HEK293 (cell line): ENCODE results near the gene GID8.
A peak's percentile ranks its signal among the peaks of the same experiment; 100 is the strongest.

Source experiments
- CTCF ChIA-PET: fragments of 350-600 bp; formaldehyde crosslinking; extraction: SDS; loops from one replicate; lab custom pipeline; 2021; ENCODE audit warnings: antibody characterized with exemption; lab: Yijun Ruan, JAX
- POLR2A ChIA-PET: fragments of 300-600 bp; formaldehyde crosslinking; extraction: SDS; loops from one replicate; lab custom pipeline; 2020; ENCODE audit warnings: antibody characterized with exemption, inconsistent platforms; lab: Yijun Ruan, JAX
- H3K27ac ChIP-seq: fragments of 200-500 bp; sonication (Bioruptor generic); 2 replicates; pipeline ENCODE4 v1.5.1; 2014; ENCODE audit warnings: low read depth, low read length, control low read depth, inconsistent platforms; ENCODE audit errors: extremely low read depth
- H3K36me3 ChIP-seq, 2 experiments: fragments of 200-500 bp in 1 of 2; sonication (Bioruptor generic) in 1 of 2; 1 replicate in 1 of 2; 2 replicates in 1 of 2; pipeline ENCODE4 v1.5.1; 2014 to 2017; ENCODE audit warnings: inconsistent platforms in 2 of 2, low read length in 2 of 2; ENCODE audit not compliant: control insufficient read depth in 2 of 2, insufficient read depth in 1 of 2
- H3K4me1 ChIP-seq: fragments of 200-500 bp; sonication (Bioruptor generic); 2 replicates; pipeline ENCODE4 v1.5.1; 2014; ENCODE audit warnings: mild to moderate bottlenecking, low read length, inconsistent platforms; ENCODE audit not compliant: control insufficient read depth, insufficient read depth
- H3K4me3 ChIP-seq: 2 replicates; pipeline ENCODE4 v1.5.1; 2011; ENCODE audit warnings: low read depth, mild to moderate bottlenecking, control low read depth, low read length, moderate library complexity
- H3K9me3 ChIP-seq: fragments of 200-500 bp; sonication (Bioruptor generic); 2 replicates; pipeline ENCODE4 v1.5.1; 2014; ENCODE audit warnings: low read depth, low read length, inconsistent platforms; ENCODE audit not compliant: control insufficient read depth, insufficient read depth
- HIC1 ChIP-seq: fragments of 450-650 bp; formaldehyde crosslinking; IDR thresholded peaks from 2 replicates; pipeline ENCODE4 v1.5.1; 2016; ENCODE audit warnings: missing biosample characterization, missing genetic modification characterization
- HOXD13 ChIP-seq: sonication (generic); formaldehyde crosslinking; IDR thresholded peaks from 2 replicates; pipeline ENCODE4 v1.8.0; 2022; ENCODE audit warnings: missing genetic modification reagents, borderline replicate concordance
- KLF1 ChIP-seq: fragments of 450-650 bp; formaldehyde crosslinking; IDR thresholded peaks from 2 replicates; pipeline ENCODE4 v1.5.1; 2016; ENCODE audit warnings: missing biosample characterization, missing genetic modification characterization
- KLF16 ChIP-seq: fragments of 450-650 bp; formaldehyde crosslinking; IDR thresholded peaks from 2 replicates; pipeline ENCODE4 v1.5.1; 2017; ENCODE audit warnings: missing biosample characterization, missing genetic modification characterization
- MZF1 ChIP-seq: fragments of 450-650 bp; formaldehyde crosslinking; IDR thresholded peaks from 2 replicates; pipeline ENCODE4 v1.5.1; 2017; ENCODE audit warnings: missing biosample characterization, missing genetic modification characterization, borderline replicate concordance
- PATZ1 ChIP-seq: fragments of 450-650 bp; formaldehyde crosslinking; IDR thresholded peaks from 2 replicates; pipeline ENCODE4 v1.5.1; 2016; ENCODE audit warnings: missing biosample characterization, missing genetic modification characterization
- PRDM6 ChIP-seq: fragments of 450-650 bp; formaldehyde crosslinking; IDR thresholded peaks from 2 replicates; pipeline ENCODE4 v1.5.1; 2017; ENCODE audit warnings: missing biosample characterization, missing genetic modification characterization
- SETDB1 ChIP-seq: IDR thresholded peaks from one replicate; pipeline ENCODE4 v1.6.1; 2017; ENCODE audit warnings: mild to moderate bottlenecking, low read length, moderate library complexity, mixed read lengths; ENCODE audit not compliant: insufficient read length
- SP7 ChIP-seq: fragments of 450-650 bp; formaldehyde crosslinking; IDR thresholded peaks from 2 replicates; pipeline ENCODE4 v1.5.1; 2016; ENCODE audit warnings: missing biosample characterization, missing genetic modification characterization
- ZBTB17 ChIP-seq: fragments of 450-650 bp; formaldehyde crosslinking; IDR thresholded peaks from 2 replicates; pipeline ENCODE4 v1.5.1; 2016; ENCODE audit warnings: missing biosample characterization, missing genetic modification characterization
- ZIC2 ChIP-seq: fragments of 450-650 bp; formaldehyde crosslinking; IDR thresholded peaks from 2 replicates; pipeline ENCODE4 v1.5.1; 2016; ENCODE audit warnings: missing biosample characterization, missing genetic modification characterization
- ZNF10 ChIP-seq: fragments of 450-650 bp; formaldehyde crosslinking; IDR thresholded peaks from 2 replicates; pipeline ENCODE4 v1.5.1; 2017; ENCODE audit warnings: missing biosample characterization, missing genetic modification characterization
- ZNF2 ChIP-seq: fragments of 450-650 bp; formaldehyde crosslinking; IDR thresholded peaks from 2 replicates; pipeline ENCODE4 v1.5.1; 2016; ENCODE audit warnings: missing biosample characterization, missing genetic modification characterization
- ZNF302 ChIP-seq: fragments of 450-650 bp; formaldehyde crosslinking; IDR thresholded peaks from 2 replicates; pipeline ENCODE4 v1.5.1; 2016; ENCODE audit warnings: missing biosample characterization, missing genetic modification characterization, low read depth
- ZNF335 ChIP-seq: fragments of 450-650 bp; formaldehyde crosslinking; conservative IDR thresholded peaks from 2 replicates; pipeline ENCODE4 v1.5.1; 2016; ENCODE audit warnings: missing biosample characterization, missing genetic modification characterization
- ZNF449 ChIP-seq: fragments of 450-650 bp; formaldehyde crosslinking; IDR thresholded peaks from 2 replicates; pipeline ENCODE4 v1.5.1; 2017; ENCODE audit warnings: missing biosample characterization, mild to moderate bottlenecking, missing genetic modification characterization, moderate library complexity
- ZNF510 ChIP-seq: fragments of 450-650 bp; formaldehyde crosslinking; IDR thresholded peaks from 2 replicates; pipeline ENCODE4 v1.5.1; 2018; ENCODE audit warnings: mild to moderate bottlenecking, missing genetic modification characterization, missing biosample characterization; ENCODE audit not compliant: insufficient replicate concordance
- ZNF561 ChIP-seq: fragments of 450-650 bp; IDR thresholded peaks from 2 replicates; pipeline ENCODE4 v1.5.1; 2018; ENCODE audit warnings: missing biosample characterization, missing genetic modification characterization, borderline replicate concordance
- ZNF571 ChIP-seq: fragments of 450-650 bp; formaldehyde crosslinking; IDR thresholded peaks from 2 replicates; pipeline ENCODE4 v1.5.0; 2017; ENCODE audit warnings: missing biosample characterization, missing genetic modification characterization
- ZNF600 ChIP-seq: fragments of 450-650 bp; formaldehyde crosslinking; IDR thresholded peaks from 2 replicates; pipeline ENCODE4 v1.5.1; 2016; ENCODE audit warnings: missing biosample characterization, missing genetic modification characterization
- ZNF610 ChIP-seq: fragments of 450-650 bp; formaldehyde crosslinking; IDR thresholded peaks from 2 replicates; pipeline ENCODE4 v1.5.1; 2016; ENCODE audit warnings: missing biosample characterization, missing genetic modification characterization, borderline replicate concordance
- ZNF692 ChIP-seq: fragments of 450-650 bp; formaldehyde crosslinking; IDR thresholded peaks from 2 replicates; pipeline ENCODE4 v1.5.1; 2016; ENCODE audit warnings: missing biosample characterization, missing genetic modification characterization
- ZNF830 ChIP-seq: fragments of 450-650 bp; IDR thresholded peaks from 2 replicates; pipeline ENCODE4 v1.5.0; 2018; ENCODE audit warnings: missing biosample characterization, missing genetic modification characterization, low read depth, mild to moderate bottlenecking, moderate library complexity
- ZSCAN4 ChIP-seq: fragments of 450-650 bp; formaldehyde crosslinking; IDR thresholded peaks from 2 replicates; pipeline ENCODE4 v1.5.1; 2017; ENCODE audit warnings: missing biosample characterization, missing genetic modification characterization

The GID8 gene

GRCh38 chr20:62971950-62972844 is 34.2 kb downstream of the GID8 start (continued):
- TF ChIP-seq PATZ1: peak; percentile 49; the same call in 1 of the 2 replicates
- no peak for TF ChIP-seq ZNF10 (tag by site-specific recombination)
- TF ChIP-seq ZIC2: peak; percentile 88
- peak; percentile 47; the same call in 1 of the 2 replicates for TF ChIP-seq ZNF561 (tag by site-specific recombination)
- peak; percentile 98 for TF ChIP-seq ZNF2 (tag by site-specific recombination)
- peak; percentile 89 for TF ChIP-seq ZBTB17 (tag by site-specific recombination)
- TF ChIP-seq ZNF449 (tag by site-specific recombination): no peak
- no peak for TF ChIP-seq ZNF302
- TF ChIP-seq SP7: peak; percentile 54; the same call in 1 of the 2 replicates
- peak; percentile 72; the same call in 1 of the 2 replicates for TF ChIP-seq KLF16 (tag by site-specific recombination)
- TF ChIP-seq ZNF571 (tag by site-specific recombination): no peak
- 0 out of 2 replicates have a peak, but pooled peaks have one; percentile 17 for TF ChIP-seq ZNF692 (tag by site-specific recombination)
- peak; percentile 71 for TF ChIP-seq ZSCAN4 (tag by site-specific recombination)
- 0 out of 2 replicates have a peak, but pooled peaks have one; percentile 5 for TF ChIP-seq KLF1 (tag by site-specific recombination)
- TF ChIP-seq ZNF610 (tag by site-specific recombination): no peak; the same call in 1 of the 2 replicates
- no peak for TF ChIP-seq ZNF335 (tag by site-specific recombination)
- TF ChIP-seq HOXD13 (CRISPR knock-in tag): no peak
- no peak for TF ChIP-seq MZF1 (tag by site-specific recombination)

GRCh38 chr20:62972845-62973745 is 35.1 kb downstream of the GID8 start:
- ChIA-PET CTCF (interaction anchor here (0.6 to 1.6 kb wide), 23 partner anchors 10 to 736 kb away, joined by 3 to 30 read pairs (median 4); partner anchors contain the start of genes BHLHE23 and YTHDF1), POLR2A (interaction anchor here (0.6 to 0.9 kb wide), 2 partner anchors 36 to 83 kb away, joined by 3 read pairs; no protein-coding TSS in a partner anchor)
- Histone ChIP-seq H3K4me1 (no peaks in the 10 kb centered on the region), H3K36me3 (no peaks in the 10 kb centered on the region), H3K9me3 (no peaks in the 10 kb centered on the region), H3K4me3 (no peak overlapping the region), H3K27ac (no peak overlapping the region)
- TF ChIP-seq SETDB1 (no peak), HIC1 (peak; percentile 53; the same call in 1 of the 2 replicates), PRDM6 (tag by site-specific recombination) (no peak), ZNF600 (no peak), ZNF510 (tag by site-specific recombination) (no peak), ZNF830 (tag by site-specific recombination) (no peak)
